H1 (cell line): ENCODE data around the gene SEC24C. TPM values are rescaled to one million over a fixed set of nuclear protein-coding genes. Genes with fewer than 3 reads are reported as not detected.

Experiments
- CTCF ChIA-PET: fragments of 300-600 bp; sonication (Branson Sonifier 250); formaldehyde crosslinking; loops from one replicate; lab custom pipeline; 2021; ENCODE audit not compliant: partially characterized antibody; lab: Charles Lee
- POLR2A ChIA-PET: fragments of 300-600 bp; sonication (Branson Sonifier 250); formaldehyde crosslinking; loops from one replicate; lab custom pipeline; 2021; ENCODE audit warnings: inconsistent platforms; ENCODE audit not compliant: partially characterized antibody; lab: Charles Lee
- DNase-seq, 2 experiments: peaks; one replicate each; pipeline versions ENCODE4 v3.0.0 to v3.0.0-alpha.2; 2010 to 2022; ENCODE audit warnings: low spot score in 2 of 2, low read depth in 1 of 2, mixed read lengths in 1 of 2
- FAIRE-seq: peaks from 2 replicates; lab custom pipeline; 2011; peaks lifted over from hg19 to GRCh38; lab: Jason Lieb, UNC
- H2AFZ ChIP-seq: 2 replicates; pipeline ENCODE4 v1.8.1; 2012; ENCODE audit warnings: low read length, inconsistent platforms
- H2AK5ac ChIP-seq: 2 replicates; pipeline ENCODE4 v1.6.1; 2013; ENCODE audit warnings: low read depth, low read length
- H2BK120ac ChIP-seq: replicated peaks from 2 replicates; pipeline ENCODE3; 2013; ENCODE audit warnings: low read depth, low read length, inconsistent platforms
- H2BK12ac ChIP-seq: 2 replicates; pipeline ENCODE4 v1.6.1; 2013; ENCODE audit warnings: low read depth, low read length
- H2BK15ac ChIP-seq: 2 replicates; pipeline ENCODE4 v1.6.1; 2013; ENCODE audit warnings: low read length
- H2BK20ac ChIP-seq: 2 replicates; pipeline ENCODE4 v1.6.1; 2013; ENCODE audit warnings: low read length
- H2BK5ac ChIP-seq: 2 replicates; pipeline ENCODE4 v1.6.1; 2013; ENCODE audit warnings: low read depth, low read length
- H3K14ac ChIP-seq: 2 replicates; pipeline ENCODE4 v1.6.1; 2013; ENCODE audit warnings: inconsistent platforms; ENCODE audit not compliant: insufficient read length
- H3K18ac ChIP-seq: 2 replicates; pipeline ENCODE4 v1.6.1; 2013; ENCODE audit warnings: low read length; ENCODE audit errors: extremely low read depth
- H3K23ac ChIP-seq: 2 replicates; pipeline ENCODE4 v1.6.1; 2013; ENCODE audit warnings: inconsistent platforms; ENCODE audit not compliant: insufficient read length
- H3K23me2 ChIP-seq: 2 replicates; pipeline ENCODE4 v1.6.1; 2013; ENCODE audit warnings: low read depth, low read length
- H3K27ac ChIP-seq: 2 replicates; pipeline ENCODE4 v1.6.1; 2011; ENCODE audit warnings: low read depth, low read length, inconsistent platforms
- H3K27me3 ChIP-seq, 4 experiments: replicated peaks in 1 of 4; 1 replicate in 1 of 4; 2 replicates in 3 of 4; pipeline versions ENCODE4 v1.6.1 to v1.8.1; 2011 to 2013; ENCODE audit warnings: low read length in 3 of 4, mild to moderate bottlenecking in 3 of 4, inconsistent platforms in 2 of 4, mixed read lengths in 2 of 4, moderate library complexity in 1 of 4; ENCODE audit not compliant: control insufficient read depth in 3 of 4, insufficient read depth in 3 of 4; ENCODE audit errors: extremely low read depth in 1 of 4
- H3K36me3 ChIP-seq, 4 experiments: 2 replicates each; pipeline versions ENCODE4 v1.6.1 to v1.8.1; 2011 to 2013; ENCODE audit warnings: mild to moderate bottlenecking in 4 of 4, low read length in 3 of 4, moderate library complexity in 2 of 4, control low read depth in 1 of 4, inconsistent platforms in 1 of 4; ENCODE audit not compliant: insufficient read depth in 4 of 4, control insufficient read depth in 2 of 4
- H3K4ac ChIP-seq: replicated peaks from 2 replicates; pipeline ENCODE3; 2013; ENCODE audit warnings: low read length, low read depth, mixed read lengths, inconsistent platforms; ENCODE audit not compliant: insufficient read length
- H3K4me1 ChIP-seq, 4 experiments: replicated peaks in 1 of 4; 1 replicate in 1 of 4; 2 replicates in 3 of 4; pipeline versions ENCODE4 v1.6.1 to v1.8.1; 2011 to 2013; ENCODE audit warnings: low read length in 3 of 4, inconsistent platforms in 2 of 4, mixed read lengths in 1 of 4; ENCODE audit not compliant: insufficient read depth in 4 of 4, control insufficient read depth in 3 of 4
- H3K4me2 ChIP-seq, 2 experiments: 2 replicates each; pipeline versions ENCODE4 v1.6.1 to v1.8.1; 2011 to 2013; ENCODE audit warnings: low read depth in 2 of 2, low read length in 2 of 2, control low read depth in 1 of 2, inconsistent platforms in 1 of 2, mild to moderate bottlenecking in 1 of 2; ENCODE audit not compliant: insufficient read depth in 1 of 2
- H3K4me3 ChIP-seq, 4 experiments: fragments of 200-600, 300-600 bp in 1 of 4; sonication (generic), shearing (Covaris generic), sonication (Bioruptor Twin) in 1 of 4; 2 replicates each; pipeline versions ENCODE4 v1.5.1 to v1.8.1; 2011 to 2016; ENCODE audit warnings: low read length in 4 of 4, low read depth in 3 of 4, control low read depth in 2 of 4, inconsistent platforms in 2 of 4, mild to moderate bottlenecking in 2 of 4, mixed read lengths in 1 of 4, moderate library complexity in 1 of 4; ENCODE audit not compliant: insufficient read depth in 2 of 4; ENCODE audit errors: extremely low read depth in 1 of 4
- H3K56ac ChIP-seq: replicated peaks from 2 replicates; pipeline ENCODE3; 2013; ENCODE audit warnings: low read depth, mild to moderate bottlenecking, mixed read lengths, low read length, inconsistent platforms; ENCODE audit not compliant: insufficient read length
- H3K79me1 ChIP-seq: 2 replicates; pipeline ENCODE4 v1.6.1; 2013; ENCODE audit warnings: low read depth, low read length, control low read depth
- H3K79me2 ChIP-seq, 2 experiments: 2 replicates each; pipeline versions ENCODE4 v1.6.1 to v1.8.1; 2012 to 2013; ENCODE audit warnings: low read length in 2 of 2, mild to moderate bottlenecking in 2 of 2, inconsistent platforms in 1 of 2; ENCODE audit not compliant: insufficient read depth in 2 of 2, control insufficient read depth in 1 of 2
- H3K9ac ChIP-seq, 4 experiments: replicated peaks in 1 of 4; 1 replicate in 1 of 4; 2 replicates in 3 of 4; pipeline versions ENCODE4 v1.6.1 to v1.8.1; 2011 to 2013; ENCODE audit warnings: low read depth in 3 of 4, low read length in 3 of 4, control low read depth in 2 of 4, mild to moderate bottlenecking in 2 of 4, moderate library complexity in 2 of 4, inconsistent platforms in 1 of 4; ENCODE audit errors: extremely low read depth in 1 of 4
- H3K9me3 ChIP-seq, 2 experiments: 2 replicates each; pipeline versions ENCODE4 v1.6.1 to v1.8.1; 2012 to 2013; ENCODE audit warnings: mild to moderate bottlenecking in 2 of 2, moderate library complexity in 2 of 2, control low read depth in 1 of 2, inconsistent platforms in 1 of 2, low read depth in 1 of 2, low read length in 1 of 2, mixed read lengths in 1 of 2; ENCODE audit not compliant: insufficient read depth in 2 of 2
- H4K20me1 ChIP-seq, 2 experiments: replicated peaks in 1 of 2; 2 replicates each; pipeline versions ENCODE3 to v1.8.1; 2011 to 2013; ENCODE audit warnings: inconsistent platforms in 2 of 2, low read length in 2 of 2, mild to moderate bottlenecking in 1 of 2; ENCODE audit not compliant: insufficient read depth in 2 of 2, control insufficient read depth in 1 of 2
- H4K5ac ChIP-seq: 2 replicates; pipeline ENCODE4 v1.6.1; 2013; ENCODE audit warnings: low read length, low read depth, mixed read lengths, inconsistent platforms; ENCODE audit not compliant: insufficient read length
- H4K8ac ChIP-seq: 2 replicates; pipeline ENCODE4 v1.8.0; 2013; ENCODE audit warnings: mild to moderate bottlenecking, moderate library complexity, low read length, inconsistent platforms; ENCODE audit not compliant: insufficient read depth; ENCODE audit errors: extremely low read depth
- H4K91ac ChIP-seq: replicated peaks from 2 replicates; pipeline ENCODE3; 2013; ENCODE audit warnings: low read length, mixed read lengths, inconsistent platforms; ENCODE audit not compliant: insufficient read length
- CEBPB ChIP-seq: IDR thresholded peaks from 2 replicates; pipeline ENCODE4 v1.6.1; 2012; ENCODE audit warnings: low read depth, low read length
- CTCF ChIP-seq, 3 experiments: IDR thresholded peaks; 1 replicate in 2 of 3; 2 replicates in 1 of 3; pipeline versions ENCODE4 v1.5.1 to v1.6.1; 2011; ENCODE audit warnings: low read length in 3 of 3, mild to moderate bottlenecking in 3 of 3, inconsistent platforms in 2 of 3, low read depth in 1 of 3, moderate library complexity in 1 of 3; ENCODE audit not compliant: insufficient read depth in 1 of 3; ENCODE audit errors: control extremely low read depth in 1 of 3
- EGR1 ChIP-seq: IDR thresholded peaks from 2 replicates; pipeline ENCODE4 v1.6.1; 2011; ENCODE audit warnings: low read depth, low read length, borderline replicate concordance
- EZH2 ChIP-seq: fragments of 200-600 bp; sonication (generic); IDR thresholded peaks from 2 replicates; pipeline ENCODE4 v1.7.1; 2012; ENCODE audit warnings: low read depth, mild to moderate bottlenecking, moderate library complexity, low read length, inconsistent platforms; ENCODE audit not compliant: severe bottlenecking
- HDAC2 ChIP-seq, 2 experiments: fragments of 300-600 bp in 1 of 2; sonication (generic) in 1 of 2; IDR thresholded peaks; 2 replicates each; pipeline ENCODE4 v1.6.1; 2011 to 2012; ENCODE audit warnings: low read depth in 2 of 2, low read length in 2 of 2, mild to moderate bottlenecking in 2 of 2, moderate library complexity in 2 of 2, borderline replicate concordance in 1 of 2, inconsistent platforms in 1 of 2
- KDM5A ChIP-seq: fragments of 200-600 bp; IDR thresholded peaks from 2 replicates; pipeline ENCODE4 v1.7.1; 2012; ENCODE audit warnings: mild to moderate bottlenecking, low read length, inconsistent platforms, mixed read lengths
- POLR2A ChIP-seq, 2 experiments: IDR thresholded peaks; 1 replicate in 1 of 2; 2 replicates in 1 of 2; pipeline ENCODE4 v1.6.1; 2011; ENCODE audit warnings: low read depth in 2 of 2, low read length in 2 of 2, mild to moderate bottlenecking in 2 of 2; ENCODE audit errors: control extremely low read depth in 1 of 2
- POU5F1 ChIP-seq: IDR thresholded peaks from 2 replicates; pipeline ENCODE4 v1.6.1; 2011; ENCODE audit warnings: low read depth, mild to moderate bottlenecking, low read length, moderate library complexity
- TEAD4 ChIP-seq: IDR thresholded peaks from 2 replicates; pipeline ENCODE4 v1.6.1; 2012; ENCODE audit warnings: low read depth, low read length, inconsistent platforms, mixed read lengths
- USF2 ChIP-seq: IDR thresholded peaks from 2 replicates; pipeline ENCODE4 v1.6.1; 2011; ENCODE audit warnings: low read length, improper control_type of control experiment
- whole genome bisulfite sequencing, 2 experiments: shearing (Covaris generic) in 1 of 2; methylation state at CpG; one replicate each; pipeline versions ENCODE4 v1.1.6 to v1.1.7; 2013 to 2015; ENCODE audit warnings: low lambda C conversion rate in 2 of 2, mixed read lengths in 2 of 2, inconsistent platforms in 1 of 2, low coverage in 1 of 2, missing lambda C conversion rate in 1 of 2; ENCODE audit not compliant: insufficient replicate concordance in 2 of 2, insufficient coverage in 1 of 2, insufficient read length in 1 of 2; ENCODE audit errors: extremely low coverage in 1 of 2, missing lambda C conversion rate in 1 of 2; 5-methylcytosine and 5-hydroxymethylcytosine counted together
- polyA plus RNA-seq, 7 experiments: library from polyadenylated mRNA; depleted of rRNA in 3 of 7; stranded (reverse) in 5 of 7; unstranded in 2 of 7; fragments of >200 nt in 5 of 7; fragments of 200-250 nt in 2 of 7; gene quantifications; 1 replicate in 5 of 7; 2 replicates in 1 of 7; 4 replicates in 1 of 7; pipeline versions ENCODE4 v1.2.1 to v1.2.3, GENCODE V29; 2011 to 2013; ENCODE audit warnings: missing spikeins in 2 of 7, mixed read lengths in 2 of 7
- total RNA-seq: library from RNA; stranded (reverse); fragmentation: NEBNext Ultra II Directional; extraction: Animal tissue kit (Norgen Biotek cat#: 25700); gene quantifications from 2 replicates; pipeline ENCODE4 v1.2.1, GENCODE V29; 2021

The SEC24C gene
- total and polyA plus RNA-seq, 2 of the 8 experiments (the other 6 are each of a cell fraction or from before 2014, with no cell fraction given) = 63.2 to 67.4 TPM

GRCh38 chr10:73769396-73769795 is 25.2 kb downstream of the SEC24C start:
- Histone ChIP-seq H3K4me3 (no peak overlapping the region), H3K79me1 (peaks cover 2% of the 10 kb centered on the region; the same call in 1 of the 2 replicates), H3K27me3 (no peaks in the 10 kb centered on the region), H2BK5ac (no peak overlapping the region), H3K4me2 (no peak overlapping the region), H3K4me1 (peaks cover 0 to 12% (median 7%) of the 10 kb centered on the region in 4 experiments; a peak in 4 of 7 replicates), H3K18ac (no peak overlapping the region), H2AFZ (no peak overlapping the region), H3K9ac (no peak overlapping the region), H3K36me3 (peaks cover 22 to 44% (median 36%) of the 10 kb centered on the region in 4 experiments), H3K56ac (no peak overlapping the region), H2BK20ac (no peak overlapping the region), H3K27ac (no peak overlapping the region), H3K4ac (no peak overlapping the region), H2BK120ac (no peak overlapping the region), H3K23ac (no peak overlapping the region), H4K5ac (no peak overlapping the region), H2BK15ac (no peak overlapping the region), H4K8ac (peak overlapping the region; percentile 73; the same call in 1 of the 2 replicates), H3K9me3 (no peaks in the 10 kb centered on the region), H3K79me2 (peaks cover 0 to 6% of the 10 kb centered on the region in 2 experiments; a peak in 2 of 4 replicates), H4K91ac (no peak overlapping the region), H3K23me2 (peaks cover 8% of the 10 kb centered on the region), H2BK12ac (no peak overlapping the region), H3K14ac (no peak overlapping the region), H4K20me1 (peaks cover 0 to 6% of the 10 kb centered on the region in 2 experiments), H2AK5ac (no peak overlapping the region)
- DNase-seq (no peak), FAIRE-seq (no peak)
- ChIA-PET CTCF (interaction anchor here (1.5 to 4.9 kb wide), 4 partner anchors 9 to 16 kb away, joined by 4 to 17 read pairs (median 8); partner anchors contain the start of gene CHCHD1), POLR2A (interaction anchor here (0.8 to 6.2 kb wide), 10 partner anchors 9 to 41 kb away, joined by 3 to 56 read pairs (median 4); partner anchors contain the start of genes CHCHD1 and SEC24C)
- WGBS, 2 experiments = 93% methylated on average over 5 of the region's 5 CpGs; no CpG with 5 or more reads in 1 of the 2 experiments
- TF ChIP-seq USF2 (no peak), POU5F1 (no peak), HDAC2 (IDR thresholded peaks at IDR 0.05; ENCODE audit: borderline replicate concordance in 1 of 2, low read depth in 2 of 2, low read length in 2 of 2) (no peak), EGR1 (no peak), CEBPB (no peak), EZH2 (no peak), POLR2A (IDR thresholded peaks at IDR 0.05; ENCODE audit: control extremely low read depth in 1 of 2, low read depth in 2 of 2, low read length in 2 of 2) (no peak), TEAD4 (no peak), CTCF (IDR thresholded peaks at IDR 0.05; ENCODE audit: control extremely low read depth in 1 of 3, insufficient read depth in 1 of 3, low read depth in 1 of 3, low read length in 3 of 3) (no peak), KDM5A (no peak)
